Measurements from ENCODE around the gene IL1RAPL2.

GRCh38 chrX:105715746-105716145, 1149.7 kb downstream of the IL1RAPL2 start:
- TF ChIP-seq CTCF (IDR thresholded peaks at IDR 0.05), result no peak
- no peak for TF ChIP-seq POLR2AphosphoS5 (IDR thresholded peaks at IDR 0.05; ENCODE audit: low read depth, low read length)
- TF ChIP-seq, protein P1, sequence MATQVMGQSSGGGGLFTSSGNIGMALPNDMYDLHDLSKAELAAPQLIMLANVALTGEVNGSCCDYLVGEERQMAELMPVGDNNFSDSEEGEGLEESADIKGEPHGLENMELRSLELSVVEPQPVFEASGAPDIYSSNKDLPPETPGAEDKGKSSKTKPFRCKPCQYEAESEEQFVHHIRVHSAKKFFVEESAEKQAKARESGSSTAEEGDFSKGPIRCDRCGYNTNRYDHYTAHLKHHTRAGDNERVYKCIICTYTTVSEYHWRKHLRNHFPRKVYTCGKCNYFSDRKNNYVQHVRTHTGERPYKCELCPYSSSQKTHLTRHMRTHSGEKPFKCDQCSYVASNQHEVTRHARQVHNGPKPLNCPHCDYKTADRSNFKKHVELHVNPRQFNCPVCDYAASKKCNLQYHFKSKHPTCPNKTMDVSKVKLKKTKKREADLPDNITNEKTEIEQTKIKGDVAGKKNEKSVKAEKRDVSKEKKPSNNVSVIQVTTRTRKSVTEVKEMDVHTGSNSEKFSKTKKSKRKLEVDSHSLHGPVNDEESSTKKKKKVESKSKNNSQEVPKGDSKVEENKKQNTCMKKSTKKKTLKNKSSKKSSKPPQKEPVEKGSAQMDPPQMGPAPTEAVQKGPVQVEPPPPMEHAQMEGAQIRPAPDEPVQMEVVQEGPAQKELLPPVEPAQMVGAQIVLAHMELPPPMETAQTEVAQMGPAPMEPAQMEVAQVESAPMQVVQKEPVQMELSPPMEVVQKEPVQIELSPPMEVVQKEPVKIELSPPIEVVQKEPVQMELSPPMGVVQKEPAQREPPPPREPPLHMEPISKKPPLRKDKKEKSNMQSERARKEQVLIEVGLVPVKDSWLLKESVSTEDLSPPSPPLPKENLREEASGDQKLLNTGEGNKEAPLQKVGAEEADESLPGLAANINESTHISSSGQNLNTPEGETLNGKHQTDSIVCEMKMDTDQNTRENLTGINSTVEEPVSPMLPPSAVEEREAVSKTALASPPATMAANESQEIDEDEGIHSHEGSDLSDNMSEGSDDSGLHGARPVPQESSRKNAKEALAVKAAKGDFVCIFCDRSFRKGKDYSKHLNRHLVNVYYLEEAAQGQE (IDR thresholded peaks at IDR 0.05; ENCODE audit: insufficient read depth in 1 of 2, low read depth in 2 of 2, low read length in 1 of 2), result no peak
- no peak for TF ChIP-seq TCF7L2 (IDR thresholded peaks at IDR 0.05; ENCODE audit: low read depth, low read length)
